C4-2B (cell line): ENCODE results near the gene SCAMP1.
"Not testable (repeated sequence)": the region's sequence is repeated elsewhere in the genome, so short reads cannot be mapped to it uniquely, and the experiment has no call there.

Experiments
- CTCF ChIP-seq: fragments of 450-650 bp; conservative IDR thresholded peaks from 2 replicates; pipeline ENCODE4 v1.5.1; 2017; ENCODE audit warnings: mild to moderate bottlenecking
- ZFX ChIP-seq: fragments of 450-650 bp; IDR thresholded peaks from 2 replicates; pipeline ENCODE4 v1.6.1; 2017

DNA sequence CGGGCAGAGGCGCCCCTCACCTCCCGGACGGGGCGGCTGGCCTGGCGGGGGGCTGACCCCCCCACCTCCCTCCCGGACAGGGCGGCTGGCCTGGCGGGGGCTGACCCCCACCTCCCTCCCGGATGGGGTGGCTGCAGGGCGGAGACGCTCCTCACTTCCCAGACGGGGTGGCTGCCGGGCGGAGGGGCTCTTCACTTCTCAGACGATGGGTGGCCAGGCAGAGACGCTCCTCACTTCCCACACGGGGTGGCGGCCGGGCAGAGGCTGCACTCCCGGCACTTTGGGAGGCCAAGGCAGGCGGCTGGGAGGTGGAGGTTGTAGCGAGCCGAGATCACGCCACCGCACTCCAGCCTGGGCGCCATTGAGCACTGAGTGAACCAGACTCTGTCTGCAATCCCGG, 30.9 kb downstream of the SCAMP1 start:
- TF ChIP-seq CTCF, ZFX: not testable (repeated sequence)
